ENCODE data around the gene COL10A1.

DNA sequence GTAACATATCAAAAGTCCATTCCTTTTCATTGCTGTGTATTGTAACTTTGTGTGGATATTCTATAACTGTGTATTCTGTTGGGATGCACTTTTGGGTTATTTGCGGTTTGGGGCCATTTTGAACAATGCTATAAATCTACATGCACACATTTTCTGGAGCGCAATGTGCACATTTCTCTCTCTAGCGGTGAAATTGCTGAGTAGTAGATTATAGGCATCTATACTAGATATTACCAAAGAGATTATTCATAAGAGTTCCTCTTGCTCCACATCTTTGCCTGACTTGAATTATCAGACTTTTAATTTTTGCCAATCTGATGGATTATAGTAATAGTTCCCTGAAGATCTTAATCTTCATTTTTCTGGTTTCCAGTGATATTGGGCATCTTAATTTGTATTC is 47.0 kb downstream of the COL10A1 start:
- TF ChIP-seq, protein P1, sequence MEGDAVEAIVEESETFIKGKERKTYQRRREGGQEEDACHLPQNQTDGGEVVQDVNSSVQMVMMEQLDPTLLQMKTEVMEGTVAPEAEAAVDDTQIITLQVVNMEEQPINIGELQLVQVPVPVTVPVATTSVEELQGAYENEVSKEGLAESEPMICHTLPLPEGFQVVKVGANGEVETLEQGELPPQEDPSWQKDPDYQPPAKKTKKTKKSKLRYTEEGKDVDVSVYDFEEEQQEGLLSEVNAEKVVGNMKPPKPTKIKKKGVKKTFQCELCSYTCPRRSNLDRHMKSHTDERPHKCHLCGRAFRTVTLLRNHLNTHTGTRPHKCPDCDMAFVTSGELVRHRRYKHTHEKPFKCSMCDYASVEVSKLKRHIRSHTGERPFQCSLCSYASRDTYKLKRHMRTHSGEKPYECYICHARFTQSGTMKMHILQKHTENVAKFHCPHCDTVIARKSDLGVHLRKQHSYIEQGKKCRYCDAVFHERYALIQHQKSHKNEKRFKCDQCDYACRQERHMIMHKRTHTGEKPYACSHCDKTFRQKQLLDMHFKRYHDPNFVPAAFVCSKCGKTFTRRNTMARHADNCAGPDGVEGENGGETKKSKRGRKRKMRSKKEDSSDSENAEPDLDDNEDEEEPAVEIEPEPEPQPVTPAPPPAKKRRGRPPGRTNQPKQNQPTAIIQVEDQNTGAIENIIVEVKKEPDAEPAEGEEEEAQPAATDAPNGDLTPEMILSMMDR (IDR thresholded peaks at IDR 0.05; ENCODE audit: insufficient read depth, low read length), result no peak
- TF ChIP-seq POLR2AphosphoS5 (IDR thresholded peaks at IDR 0.05; ENCODE audit: low read depth), result no peak
- TF ChIP-seq, protein P2, sequence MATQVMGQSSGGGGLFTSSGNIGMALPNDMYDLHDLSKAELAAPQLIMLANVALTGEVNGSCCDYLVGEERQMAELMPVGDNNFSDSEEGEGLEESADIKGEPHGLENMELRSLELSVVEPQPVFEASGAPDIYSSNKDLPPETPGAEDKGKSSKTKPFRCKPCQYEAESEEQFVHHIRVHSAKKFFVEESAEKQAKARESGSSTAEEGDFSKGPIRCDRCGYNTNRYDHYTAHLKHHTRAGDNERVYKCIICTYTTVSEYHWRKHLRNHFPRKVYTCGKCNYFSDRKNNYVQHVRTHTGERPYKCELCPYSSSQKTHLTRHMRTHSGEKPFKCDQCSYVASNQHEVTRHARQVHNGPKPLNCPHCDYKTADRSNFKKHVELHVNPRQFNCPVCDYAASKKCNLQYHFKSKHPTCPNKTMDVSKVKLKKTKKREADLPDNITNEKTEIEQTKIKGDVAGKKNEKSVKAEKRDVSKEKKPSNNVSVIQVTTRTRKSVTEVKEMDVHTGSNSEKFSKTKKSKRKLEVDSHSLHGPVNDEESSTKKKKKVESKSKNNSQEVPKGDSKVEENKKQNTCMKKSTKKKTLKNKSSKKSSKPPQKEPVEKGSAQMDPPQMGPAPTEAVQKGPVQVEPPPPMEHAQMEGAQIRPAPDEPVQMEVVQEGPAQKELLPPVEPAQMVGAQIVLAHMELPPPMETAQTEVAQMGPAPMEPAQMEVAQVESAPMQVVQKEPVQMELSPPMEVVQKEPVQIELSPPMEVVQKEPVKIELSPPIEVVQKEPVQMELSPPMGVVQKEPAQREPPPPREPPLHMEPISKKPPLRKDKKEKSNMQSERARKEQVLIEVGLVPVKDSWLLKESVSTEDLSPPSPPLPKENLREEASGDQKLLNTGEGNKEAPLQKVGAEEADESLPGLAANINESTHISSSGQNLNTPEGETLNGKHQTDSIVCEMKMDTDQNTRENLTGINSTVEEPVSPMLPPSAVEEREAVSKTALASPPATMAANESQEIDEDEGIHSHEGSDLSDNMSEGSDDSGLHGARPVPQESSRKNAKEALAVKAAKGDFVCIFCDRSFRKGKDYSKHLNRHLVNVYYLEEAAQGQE (IDR thresholded peaks at IDR 0.05; ENCODE audit: insufficient replicate concordance, low read depth), result no peak
- no peak for TF ChIP-seq GABPA (IDR thresholded peaks at IDR 0.05; ENCODE audit: low read depth)
- no peak for TF ChIP-seq SPI1 (IDR thresholded peaks at IDR 0.05; ENCODE audit: borderline replicate concordance, low read depth)
